ENCODE data around the gene GALNT2.

GRCh38 chr1:230057681-230058565, 9.1 kb upstream of the GALNT2 start:
- TF ChIP-seq CTCF (IDR thresholded peaks at IDR 0.05) = no peak
- no peak for TF ChIP-seq POLR2A (IDR thresholded peaks at IDR 0.05)
